ENCODE data around the gene UMODL1. TPM values are rescaled to one million over a fixed set of nuclear protein-coding genes. Genes with fewer than 3 reads are reported as not detected.
A peak's percentile ranks its signal among the peaks of the same experiment; 100 is the strongest.

The UMODL1 gene
- total RNA-seq, 1 experiment from 2014 or later = not detected

- no peak overlapping the region for H4K91ac ChIP-seq (ENCODE audit: insufficient read length, low read depth, low read length)
- H3K56ac ChIP-seq (ENCODE audit: insufficient read length, low read depth, low read length) = no peak overlapping the region
- H3K9ac ChIP-seq (ENCODE audit: extremely low read depth, insufficient read length, low read length) = no peak overlapping the region
- no peak overlapping the region for H4K5ac ChIP-seq (ENCODE audit: insufficient read length, low read depth, low read length)
- H3K9me3 ChIP-seq (ENCODE audit: control insufficient read depth, low read depth, low read length) = no peaks in the 10 kb centered on the region
- H2AFZ ChIP-seq (ENCODE audit: low read length) = no peak overlapping the region
- H3K4me2 ChIP-seq (ENCODE audit: insufficient read depth, insufficient read length, low read length) = no peak overlapping the region
- TF ChIP-seq CTCF (conservative IDR thresholded peaks at IDR 0.05) = no peak
- no peak overlapping the region for H4K8ac ChIP-seq (replicated peaks; ENCODE audit: insufficient read length, low read depth, low read length)
- no peaks in the 10 kb centered on the region; the same call in 1 of the 2 replicates for H3K4me1 ChIP-seq (ENCODE audit: insufficient read depth, low read length)
- H2BK120ac ChIP-seq (ENCODE audit: low read depth, low read length, poor library complexity, severe bottlenecking) = no peak overlapping the region
- peaks cover 23% of the 10 kb centered on the region for H3K27me3 Mint-ChIP-seq (ENCODE audit: low read depth)
- no peak overlapping the region for H2BK20ac ChIP-seq (ENCODE audit: low read depth, low read length, poor library complexity, severe bottlenecking)
- peaks cover 18 to 28% of the 10 kb centered on the region in 2 experiments for H3K4me1 Mint-ChIP-seq
- no peak overlapping the region for H2BK12ac ChIP-seq (ENCODE audit: insufficient read length, low read depth, low read length)
- no CpG with 5 or more reads among the region's 12 CpGs for WGBS (ENCODE audit: extremely low coverage, insufficient read length, low lambda C conversion rate)
- no peak overlapping the region for H2BK5ac ChIP-seq (ENCODE audit: insufficient read length, low read length)
- no peak overlapping the region for H3K4me3 Mint-ChIP-seq
- H3K14ac ChIP-seq (ENCODE audit: insufficient read depth, low read length) = no peak overlapping the region
- H3K79me1 ChIP-seq (ENCODE audit: insufficient read depth, low read depth, low read length, poor library complexity, severe bottlenecking) = no peaks in the 10 kb centered on the region
- no peak overlapping the region for H2BK15ac ChIP-seq (ENCODE audit: low read depth, low read length)
- H4K20me1 ChIP-seq (ENCODE audit: control insufficient read depth, insufficient read depth, insufficient read length) = no peaks in the 10 kb centered on the region
- H3K23ac ChIP-seq (ENCODE audit: insufficient read length, low read depth, low read length) = no peak overlapping the region
- no peaks in the 10 kb centered on the region for H3K79me2 ChIP-seq (ENCODE audit: insufficient read depth, low read length)
- no peak overlapping the region for H2AK5ac ChIP-seq (ENCODE audit: insufficient read length, low read length)
- DNase-seq = no peak
- H3K27ac Mint-ChIP-seq = peak overlapping the region in 1 of 3 experiments; percentile 81; a peak in 1 of 7 replicates
- no peak overlapping the region for H3K27ac ChIP-seq (ENCODE audit: insufficient read length, low read depth, low read length)
- H3K9me3 Mint-ChIP-seq = no peaks in the 10 kb centered on the region
- H3K4ac ChIP-seq (ENCODE audit: low read depth, low read length) = no peak overlapping the region
- peaks cover 4% of the 10 kb centered on the region for H3K23me2 ChIP-seq (ENCODE audit: insufficient read length, low read depth, low read length, poor library complexity, severe bottlenecking)
- H3T11ph ChIP-seq (ENCODE audit: low read length) = no peak overlapping the region
- H3K18ac ChIP-seq (ENCODE audit: insufficient read length, low read depth, low read length) = no peak overlapping the region
- no peaks in the 10 kb centered on the region for H3K36me3 Mint-ChIP-seq (ENCODE audit: insufficient read depth in 1 of 3, low read depth in 3 of 3)
- H3K27me3 ChIP-seq (ENCODE audit: insufficient read depth, low read length) = no peaks in the 10 kb centered on the region
These were observed 45.6 kb upstream of the UMODL1 start for GRCh38 chr21:42025376-42026081.
